Measurements from ENCODE around the gene SEPTIN12. TPM values are rescaled to one million over a fixed set of nuclear protein-coding genes. Genes with fewer than 3 reads are reported as not detected.

Gene SEPTIN12
- total RNA-seq, 1 donor from 2014 or later, result not detected

DNA sequence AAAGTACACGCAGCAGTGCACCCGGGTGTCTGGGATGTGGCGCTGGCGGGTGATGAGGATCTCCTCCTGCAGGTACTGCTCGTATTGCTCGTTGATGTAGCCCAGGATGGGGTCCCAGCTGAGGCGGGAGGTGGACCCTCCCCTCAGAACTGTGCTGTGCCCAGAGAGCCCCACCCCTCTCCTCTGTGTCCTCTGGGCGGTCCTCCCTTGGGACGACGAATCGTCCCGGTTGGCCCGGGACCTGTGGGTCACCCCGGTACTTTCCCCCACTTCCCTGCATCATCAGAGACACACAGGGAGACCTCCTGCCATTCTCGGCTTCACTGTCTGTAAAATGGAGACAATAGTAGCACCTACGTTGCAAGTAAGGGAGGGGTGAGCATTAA is 4.2 kb downstream of the SEPTIN12 start:
- intact Hi-C loops (cut with DNase I), result no loop called here
- H3K4me3 ChIP-seq, result no peak overlapping the region
- H3K4me1 ChIP-seq, result no peaks in the 10 kb centered on the region
- DNase-seq (ENCODE audit: extremely low spot score in 2 of 2), result no peak
- TF ChIP-seq CTCF (IDR thresholded peaks at IDR 0.05) (no peak), POLR2AphosphoS5 (IDR thresholded peaks at IDR 0.05; ENCODE audit: insufficient read depth in 1 of 2, low read depth in 1 of 2) (no peak), POLR2A (IDR thresholded peaks at IDR 0.05) (no peak)
- no peaks in the 10 kb centered on the region for H3K27me3 ChIP-seq
- no peaks in the 10 kb centered on the region for H3K9me3 ChIP-seq
- no peaks in the 10 kb centered on the region for H3K36me3 ChIP-seq
- H3K27ac ChIP-seq, result no peak overlapping the region

- no peaks in the 10 kb centered on the region for H3K36me3 ChIP-seq
- intact Hi-C loops (cut with DNase I), result no loop called here
- DNase-seq (ENCODE audit: extremely low spot score in 2 of 2), result no peak
- no peaks in the 10 kb centered on the region for H3K27me3 ChIP-seq
- H3K4me3 ChIP-seq, result no peak overlapping the region
- H3K4me1 ChIP-seq, result no peaks in the 10 kb centered on the region
- no peaks in the 10 kb centered on the region for H3K9me3 ChIP-seq
- H3K27ac ChIP-seq, result no peak overlapping the region
- no peak for TF ChIP-seq CTCF (IDR thresholded peaks at IDR 0.05)
- TF ChIP-seq POLR2A (IDR thresholded peaks at IDR 0.05), result no peak
These were observed 4.7 kb downstream of the SEPTIN12 start for GRCh38 chr16:4783251-4783950.

- intact Hi-C loops (cut with DNase I), result no loop called here
- H3K27ac ChIP-seq, result no peak overlapping the region
- no peaks in the 10 kb centered on the region for H3K36me3 ChIP-seq
- no peak overlapping the region for H3K4me3 ChIP-seq
- no peak for TF ChIP-seq CTCF (IDR thresholded peaks at IDR 0.05)
- TF ChIP-seq POLR2AphosphoS5 (IDR thresholded peaks at IDR 0.05; ENCODE audit: insufficient read depth in 1 of 2, low read depth in 1 of 2), result no peak
- TF ChIP-seq POLR2A (IDR thresholded peaks at IDR 0.05), result no peak
- H3K4me1 ChIP-seq, result no peaks in the 10 kb centered on the region
- no peaks in the 10 kb centered on the region for H3K27me3 ChIP-seq
- no peaks in the 10 kb centered on the region for H3K9me3 ChIP-seq
- DNase-seq (ENCODE audit: extremely low spot score in 2 of 2), result no peak
These were observed 7.9 kb downstream of the SEPTIN12 start for GRCh38 chr16:4780235-4780634.

GRCh38 chr16:4778050-4778392 is 10.1 kb downstream of the SEPTIN12 start:
- intact Hi-C loops (cut with DNase I), result no loop called here
- Histone ChIP-seq H3K4me1 (no peaks in the 10 kb centered on the region), H3K27me3 (no peaks in the 10 kb centered on the region), H3K27ac (no peak overlapping the region), H3K36me3 (no peaks in the 10 kb centered on the region), H3K4me3 (no peak overlapping the region), H3K9me3 (no peaks in the 10 kb centered on the region)
- DNase-seq (ENCODE audit: extremely low spot score in 2 of 2), result no peak
- TF ChIP-seq POLR2A (IDR thresholded peaks at IDR 0.05) (no peak), POLR2AphosphoS5 (IDR thresholded peaks at IDR 0.05; ENCODE audit: insufficient read depth in 1 of 2, low read depth in 1 of 2) (no peak), CTCF (IDR thresholded peaks at IDR 0.05) (no peak)

GRCh38 chr16:4777339-4778049 is 10.7 kb downstream of the SEPTIN12 start:
- no peaks in the 10 kb centered on the region for H3K9me3 ChIP-seq
- DNase-seq (ENCODE audit: extremely low spot score in 2 of 2), result no peak
- no peak overlapping the region for H3K27ac ChIP-seq
- intact Hi-C loops (cut with DNase I), result no loop called here
- H3K4me1 ChIP-seq, result no peaks in the 10 kb centered on the region
- no peak for TF ChIP-seq POLR2A (IDR thresholded peaks at IDR 0.05)
- no peak for TF ChIP-seq CTCF (IDR thresholded peaks at IDR 0.05)
- TF ChIP-seq POLR2AphosphoS5 (IDR thresholded peaks at IDR 0.05; ENCODE audit: insufficient read depth in 1 of 2, low read depth in 1 of 2), result no peak
- no peak overlapping the region for H3K4me3 ChIP-seq
- no peaks in the 10 kb centered on the region for H3K36me3 ChIP-seq
- H3K27me3 ChIP-seq, result no peaks in the 10 kb centered on the region

Measured in vagina (tissue), 2 donors.